GM18520 (cell line): ENCODE measurements around the gene CARMIL3.

Experiments
- ATAC-seq: cut with Tn5 transposase; IDR thresholded peaks from one replicate; pipeline ENCODE4 v1.9.1; 2021; ENCODE audit not compliant: unreplicated experiment

Gene CARMIL3

GRCh38 chr14:24062216-24062980, 10.6 kb downstream of the CARMIL3 start:
- no peak for ATAC-seq

- no peak for ATAC-seq
Observed at GRCh38 chr14:24063263-24063836, 11.5 kb downstream of the CARMIL3 start.

GRCh38 chr14:24064091-24064795, 12.4 kb downstream of the CARMIL3 start:
- ATAC-seq = no peak

GRCh38 chr14:24064856-24065255, 13.0 kb downstream of the CARMIL3 start:
- no peak for ATAC-seq

- ATAC-seq = no peak
Observed at GRCh38 chr14:24065408-24065807, 13.6 kb downstream of the CARMIL3 start.

- no peak for ATAC-seq
Observed at GRCh38 chr14:24066496-24067132, 14.8 kb downstream of the CARMIL3 start.

- ATAC-seq = no peak
Observed at GRCh38 chr14:24067133-24068082, 15.6 kb downstream of the CARMIL3 start.

- ATAC-seq = no peak
Observed at GRCh38 chr14:24068711-24069410, 17.1 kb downstream of the CARMIL3 start.

- no peak for ATAC-seq
Observed at GRCh38 chr14:24069411-24069735, 17.6 kb downstream of the CARMIL3 start.

GRCh38 chr14:24070285-24071143, 18.7 kb downstream of the CARMIL3 start:
- no peak for ATAC-seq

GRCh38 chr14:24071144-24071697, 19.4 kb downstream of the CARMIL3 start, which contains the start of gene CPNE6:
Gene CPNE6 (plus strand): TSS chr14:24071562. CDS start chr14:24072937, 1,375 bp downstream.
- ATAC-seq = no peak

- no peak for ATAC-seq
Observed at GRCh38 chr14:24071836-24072430, 20.1 kb downstream of the CARMIL3 start.

GRCh38 chr14:24072436-24072835, 20.6 kb downstream of the CARMIL3 start:
- ATAC-seq = no peak

- no peak for ATAC-seq
Observed at GRCh38 chr14:24072881-24073877, 21.4 kb downstream of the CARMIL3 start.

- no peak for ATAC-seq
Observed at GRCh38 chr14:24074625-24075484, 23.0 kb downstream of the CARMIL3 start.
